ENCODE measurements around the gene PRRT1B.
A peak's percentile ranks its signal among the peaks of the same experiment; 100 is the strongest.
"Not testable (repeated sequence)": the region's sequence is repeated elsewhere in the genome, so short reads cannot be mapped to it uniquely, and the experiment has no call there.

Gene PRRT1B

GRCh38 chr9:131550465-131550864, 5.1 kb downstream of the PRRT1B start:
- DNase-seq (ENCODE audit: low spot score): not testable (repeated sequence)

GRCh38 chr9:131552030-131552429, 6.7 kb downstream of the PRRT1B start:
- DNase-seq (ENCODE audit: low spot score): no peak

- no peak for DNase-seq (ENCODE audit: low spot score)
Observed at GRCh38 chr9:131554087-131554842, 8.9 kb downstream of the PRRT1B start.

- no peak for DNase-seq (ENCODE audit: low spot score)
Observed at GRCh38 chr9:131554843-131555351, 9.6 kb downstream of the PRRT1B start.

- no peak for DNase-seq (ENCODE audit: low spot score)
Observed at GRCh38 chr9:131555841-131556673, 10.7 kb downstream of the PRRT1B start.

GRCh38 chr9:131557855-131558548, 12.7 kb downstream of the PRRT1B start:
- DNase-seq (ENCODE audit: low spot score): no peak

GRCh38 chr9:131559421-131560000, 14.2 kb downstream of the PRRT1B start:
- no peak for DNase-seq (ENCODE audit: low spot score)

- DNase-seq (ENCODE audit: low spot score): no peak
Observed at GRCh38 chr9:131562032-131562959, 17.0 kb downstream of the PRRT1B start.

GRCh38 chr9:131565369-131565768, 20.0 kb downstream of the PRRT1B start:
- DNase-seq (ENCODE audit: low spot score): no peak

GRCh38 chr9:131566158-131566557, 20.8 kb downstream of the PRRT1B start:
- DNase-seq (ENCODE audit: low spot score): no peak

- DNase-seq (ENCODE audit: low spot score): no peak
Observed at GRCh38 chr9:131567910-131568309, 22.6 kb downstream of the PRRT1B start.

- no peak for DNase-seq (ENCODE audit: low spot score)
Observed at GRCh38 chr9:131574730-131575640, 29.7 kb downstream of the PRRT1B start.

GRCh38 chr9:131575946-131576853, 30.9 kb downstream of the PRRT1B start:
- no peak for DNase-seq (ENCODE audit: low spot score)

GRCh38 chr9:131577005-131578000, 32.0 kb downstream of the PRRT1B start:
- DNase-seq (ENCODE audit: low spot score): no peak

- DNase-seq (ENCODE audit: low spot score): no peak
Observed at GRCh38 chr9:131578021-131578420, 32.7 kb downstream of the PRRT1B start.

- DNase-seq (ENCODE audit: low spot score): peak; percentile 27
Observed at GRCh38 chr9:131578731-131579504, 33.6 kb downstream of the PRRT1B start.

GRCh38 chr9:131579789-131580211, 34.5 kb downstream of the PRRT1B start:
- no peak for DNase-seq (ENCODE audit: low spot score)
